C4-2B (cell line): ENCODE results near the gene L3MBTL4.

Experiments
- ZFX ChIP-seq: fragments of 450-650 bp; IDR thresholded peaks from 2 replicates; pipeline ENCODE4 v1.6.1; 2017
- TF ChIP-seq, protein P1 (sequence below): fragments of 450-650 bp; conservative IDR thresholded peaks from 2 replicates; pipeline ENCODE4 v1.5.1; 2017; ENCODE audit warnings: mild to moderate bottlenecking

DNA sequence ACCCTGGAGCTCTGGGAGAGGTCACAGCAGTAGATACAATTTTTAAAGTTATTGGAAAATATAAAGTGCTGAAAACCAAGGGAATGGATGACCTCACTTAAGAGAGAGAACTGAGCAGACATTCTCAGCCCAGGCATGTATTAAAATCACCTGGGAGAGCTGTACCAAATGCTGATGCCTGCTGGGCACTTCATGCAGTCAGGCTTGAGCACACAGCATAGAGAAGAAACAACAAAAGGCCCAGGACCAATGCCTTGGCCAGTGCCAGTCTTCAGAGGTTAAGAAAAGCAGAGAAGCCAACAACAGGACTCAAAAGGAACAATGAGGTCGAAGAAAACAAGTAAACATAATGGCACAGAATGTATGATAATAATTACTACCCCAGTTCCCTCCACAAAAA is 211.8 kb downstream of the L3MBTL4 start:
- TF ChIP-seq, protein P1, sequence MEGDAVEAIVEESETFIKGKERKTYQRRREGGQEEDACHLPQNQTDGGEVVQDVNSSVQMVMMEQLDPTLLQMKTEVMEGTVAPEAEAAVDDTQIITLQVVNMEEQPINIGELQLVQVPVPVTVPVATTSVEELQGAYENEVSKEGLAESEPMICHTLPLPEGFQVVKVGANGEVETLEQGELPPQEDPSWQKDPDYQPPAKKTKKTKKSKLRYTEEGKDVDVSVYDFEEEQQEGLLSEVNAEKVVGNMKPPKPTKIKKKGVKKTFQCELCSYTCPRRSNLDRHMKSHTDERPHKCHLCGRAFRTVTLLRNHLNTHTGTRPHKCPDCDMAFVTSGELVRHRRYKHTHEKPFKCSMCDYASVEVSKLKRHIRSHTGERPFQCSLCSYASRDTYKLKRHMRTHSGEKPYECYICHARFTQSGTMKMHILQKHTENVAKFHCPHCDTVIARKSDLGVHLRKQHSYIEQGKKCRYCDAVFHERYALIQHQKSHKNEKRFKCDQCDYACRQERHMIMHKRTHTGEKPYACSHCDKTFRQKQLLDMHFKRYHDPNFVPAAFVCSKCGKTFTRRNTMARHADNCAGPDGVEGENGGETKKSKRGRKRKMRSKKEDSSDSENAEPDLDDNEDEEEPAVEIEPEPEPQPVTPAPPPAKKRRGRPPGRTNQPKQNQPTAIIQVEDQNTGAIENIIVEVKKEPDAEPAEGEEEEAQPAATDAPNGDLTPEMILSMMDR: no peak
- TF ChIP-seq ZFX: no peak
